DMS79 treated with DMSO at 0.1 percent for 48 hours (cell line): ENCODE measurements around the gene SCRG1.

Experiments
- DNase-seq: peaks from one replicate; lab custom pipeline; 2025; lab: John Stamatoyannopoulos, UW

Gene SCRG1

GRCh38 chr4:173362666-173363065 lies 36.2 kb downstream of the SCRG1 start:
- no peak for DNase-seq

GRCh38 chr4:173360587-173361221 lies 38.2 kb downstream of the SCRG1 start:
- DNase-seq = no peak

GRCh38 chr4:173357939-173358338 lies 41.0 kb downstream of the SCRG1 start:
- DNase-seq = peak; percentile 26

- no peak for DNase-seq
Observed at GRCh38 chr4:173347467-173347866, 51.4 kb downstream of the SCRG1 start.

GRCh38 chr4:173346074-173346473 lies 52.8 kb downstream of the SCRG1 start:
- DNase-seq = no peak

- DNase-seq = no peak
Observed at GRCh38 chr4:173345648-173346047, 53.3 kb downstream of the SCRG1 start.

GRCh38 chr4:173343832-173344397 lies 55.0 kb downstream of the SCRG1 start:
- DNase-seq = no peak

GRCh38 chr4:173337463-173337862 lies 61.5 kb downstream of the SCRG1 start:
- no peak for DNase-seq

GRCh38 chr4:173334891-173335752 lies 63.8 kb downstream of the SCRG1 start:
- DNase-seq = peak; percentile 82
